WTC11 (cell line): ENCODE data around the gene FUNDC1. TPM values are rescaled to one million over a fixed set of nuclear protein-coding genes. Genes with fewer than 3 reads are reported as not detected.

Source experiments
- ATAC-seq: fragments of 200-7000 bp; cut with Tn5 transposase; 2 replicates; pipeline ENCODE4 v1.10.0; 2021; ENCODE audit warnings: mild to moderate bottlenecking, moderate library complexity
- CTCF ChIA-PET: fragments of 300-600 bp; sonication (Branson Sonifier 250); formaldehyde crosslinking; loops from one replicate; lab custom pipeline; 2021; ENCODE audit warnings: antibody characterized with exemption; lab: Charles Lee
- POLR2A ChIA-PET: fragments of 350-600 bp; sonication (Branson Sonifier 250); formaldehyde crosslinking; loops from one replicate; lab custom pipeline; 2021; ENCODE audit warnings: antibody characterized with exemption; lab: Charles Lee
- DNase-seq: peaks from one replicate; pipeline ENCODE4 v3.0.0; 2021; ENCODE audit warnings: low spot score
- H3K27ac Mint-ChIP-seq: 2 replicates; pipeline ENCODE4 v1.8.0; 2021; ENCODE audit warnings: mixed read lengths
- H3K27me3 Mint-ChIP-seq: 2 replicates; pipeline ENCODE4 v1.8.0; 2021; ENCODE audit warnings: low read depth, mild to moderate bottlenecking, moderate library complexity, mixed read lengths
- H3K36me3 Mint-ChIP-seq: 2 replicates; pipeline ENCODE4 v1.8.0; 2021; ENCODE audit warnings: mixed read lengths
- H3K4me1 Mint-ChIP-seq: 2 replicates; pipeline ENCODE4 v1.8.0; 2022; ENCODE audit warnings: mixed read lengths
- H3K4me3 Mint-ChIP-seq: 2 replicates; pipeline ENCODE4 v1.8.0; 2021; ENCODE audit warnings: mild to moderate bottlenecking, moderate library complexity, mixed read lengths
- H3K9me3 Mint-ChIP-seq: 2 replicates; pipeline ENCODE4 v1.8.0; 2021; ENCODE audit warnings: mixed read lengths
- ATF1 ChIP-seq: sonication (generic); formaldehyde crosslinking; IDR thresholded peaks from 2 replicates; pipeline ENCODE4 v1.8.1; 2023; ENCODE audit warnings: mild to moderate bottlenecking, moderate library complexity, missing genetic modification reagents
- CREB1 ChIP-seq: sonication (generic); formaldehyde crosslinking; IDR thresholded peaks from 2 replicates; pipeline ENCODE4 v1.8.0; 2023; ENCODE audit warnings: mild to moderate bottlenecking, missing genetic modification reagents
- EMX1 ChIP-seq: fragments of 250-450 bp; sonication (Bioruptor Pico); IDR thresholded peaks from 2 replicates; pipeline ENCODE4 v1.8.0; 2021; ENCODE audit warnings: mild to moderate bottlenecking
- FOXK1 ChIP-seq: sonication (generic); formaldehyde crosslinking; IDR thresholded peaks from 2 replicates; pipeline ENCODE4 v1.8.0; 2022; ENCODE audit warnings: mild to moderate bottlenecking, moderate library complexity, missing genetic modification reagents
- FOXP1 ChIP-seq: sonication (generic); formaldehyde crosslinking; IDR thresholded peaks from 2 replicates; pipeline ENCODE4 v1.8.0; 2022; ENCODE audit warnings: missing genetic modification reagents, mild to moderate bottlenecking, moderate library complexity, borderline replicate concordance
- JAZF1 ChIP-seq: fragments of 250-450 bp; sonication (Bioruptor Pico); IDR thresholded peaks from 2 replicates; pipeline ENCODE4 v1.9.0; 2021; ENCODE audit warnings: moderate library complexity, mild to moderate bottlenecking, inconsistent platforms
- NR3C1 ChIP-seq: sonication (generic); formaldehyde crosslinking; conservative IDR thresholded peaks from 2 replicates; pipeline ENCODE4 v1.8.1; 2023; ENCODE audit warnings: low read depth, mild to moderate bottlenecking, missing genetic modification reagents
- OVOL2 ChIP-seq: fragments of 250-450 bp; sonication (Bioruptor Pico); IDR thresholded peaks from 2 replicates; pipeline ENCODE4 v1.9.0; 2021; ENCODE audit warnings: mild to moderate bottlenecking, borderline replicate concordance
- SMAD3 ChIP-seq: sonication (generic); formaldehyde crosslinking; IDR thresholded peaks from 2 replicates; pipeline ENCODE4 v1.8.0; 2022; ENCODE audit warnings: missing genetic modification reagents, mild to moderate bottlenecking, borderline replicate concordance
- SOX15 ChIP-seq: fragments of 250-450 bp; sonication (Bioruptor Pico); IDR thresholded peaks from 2 replicates; pipeline ENCODE4 v1.9.0; 2021; ENCODE audit warnings: mild to moderate bottlenecking
- SP1 ChIP-seq: sonication (generic); formaldehyde crosslinking; conservative IDR thresholded peaks from 2 replicates; pipeline ENCODE4 v1.8.1; 2022; ENCODE audit warnings: missing genetic modification reagents
- TP53 ChIP-seq: sonication (generic); formaldehyde crosslinking; IDR thresholded peaks from 2 replicates; pipeline ENCODE4 v1.8.1; 2023; ENCODE audit warnings: mild to moderate bottlenecking, missing genetic modification reagents
- ZNF121 ChIP-seq: sonication (generic); formaldehyde crosslinking; IDR thresholded peaks from 2 replicates; pipeline ENCODE4 v1.8.0; 2023; ENCODE audit warnings: missing genetic modification reagents
- ZNF232 ChIP-seq: sonication (generic); formaldehyde crosslinking; IDR thresholded peaks from 2 replicates; pipeline ENCODE4 v1.8.0; 2022; ENCODE audit warnings: mild to moderate bottlenecking, missing genetic modification reagents
- ZNF317 ChIP-seq: sonication (generic); formaldehyde crosslinking; IDR thresholded peaks from 2 replicates; pipeline ENCODE4 v1.8.1; 2023; ENCODE audit warnings: low read depth, mild to moderate bottlenecking, moderate library complexity, missing genetic modification reagents, borderline replicate concordance
- ZNF671 ChIP-seq: fragments of 250-450 bp; sonication (Bioruptor Pico); IDR thresholded peaks from 2 replicates; pipeline ENCODE4 v1.8.0; 2021; ENCODE audit warnings: mild to moderate bottlenecking
- total RNA-seq: library from RNA; stranded (reverse); gene quantifications from 3 replicates; pipeline ENCODE4 v1.2.3, GENCODE V29; 2021
- TF ChIP-seq, protein P1 (sequence below): fragments of 250-450 bp; sonication (Bioruptor Pico); IDR thresholded peaks from 2 replicates; pipeline ENCODE4 v1.9.0; 2021; ENCODE audit warnings: moderate library complexity, mild to moderate bottlenecking, inconsistent platforms, borderline replicate concordance
- TF ChIP-seq, protein P2 (sequence below): sonication (generic); formaldehyde crosslinking; IDR thresholded peaks from 2 replicates; pipeline ENCODE4 v1.8.0; 2022; ENCODE audit warnings: mild to moderate bottlenecking, missing genetic modification reagents
- TF ChIP-seq, protein P3 (sequence below): sonication (generic); formaldehyde crosslinking; IDR thresholded peaks from 2 replicates; pipeline ENCODE4 v1.8.1; 2023; ENCODE audit warnings: mild to moderate bottlenecking, missing genetic modification reagents
- TF ChIP-seq, protein P4 (sequence below): sonication (generic); formaldehyde crosslinking; IDR thresholded peaks from 2 replicates; pipeline ENCODE4 v1.8.0; 2022; ENCODE audit warnings: mild to moderate bottlenecking, missing genetic modification reagents
- TF ChIP-seq, protein P5 (sequence below): sonication (generic); formaldehyde crosslinking; IDR thresholded peaks from 2 replicates; pipeline ENCODE4 v1.8.1; 2023; ENCODE audit warnings: mild to moderate bottlenecking, missing genetic modification reagents, moderate library complexity
- TF ChIP-seq, protein P6 (sequence below): sonication (generic); formaldehyde crosslinking; conservative IDR thresholded peaks from 2 replicates; pipeline ENCODE4 v1.8.1; 2022; ENCODE audit warnings: mild to moderate bottlenecking, missing genetic modification reagents
- TF ChIP-seq, protein P7 (sequence below): sonication (generic); formaldehyde crosslinking; conservative IDR thresholded peaks from 2 replicates; pipeline ENCODE4 v1.8.1; 2023; ENCODE audit warnings: mild to moderate bottlenecking, low read depth, missing genetic modification reagents, moderate library complexity
- TF ChIP-seq, protein P8 (sequence below): fragments of 250-450 bp; sonication (Bioruptor Pico); IDR thresholded peaks from 2 replicates; pipeline ENCODE4 v1.9.0; 2021; ENCODE audit warnings: mild to moderate bottlenecking, borderline replicate concordance

The FUNDC1 gene
- total RNA-seq, 1 experiment from 2014 or later = 20.7 TPM

DNA sequence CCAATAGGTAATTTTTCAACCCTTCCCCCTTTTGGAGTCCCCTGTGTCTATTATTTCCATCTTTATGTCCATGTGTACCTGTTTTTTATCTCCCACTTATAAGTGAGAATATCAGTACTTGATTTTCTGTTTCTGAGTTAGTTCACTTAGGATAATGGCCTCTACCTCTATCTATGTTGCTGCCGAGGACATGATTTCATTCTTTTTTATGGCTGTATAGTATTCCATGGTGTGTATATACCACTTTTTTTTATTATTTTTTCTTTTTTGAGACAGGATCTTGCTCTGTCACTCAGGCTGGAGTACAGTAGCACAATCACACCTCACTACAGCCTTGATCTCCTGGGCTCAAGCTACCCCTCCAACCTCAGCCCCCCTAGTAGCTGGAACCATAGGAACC lies 47.6 kb downstream of the FUNDC1 start:
- no peak for ATAC-seq
- CTCF ChIA-PET = no interaction called here

DNA sequence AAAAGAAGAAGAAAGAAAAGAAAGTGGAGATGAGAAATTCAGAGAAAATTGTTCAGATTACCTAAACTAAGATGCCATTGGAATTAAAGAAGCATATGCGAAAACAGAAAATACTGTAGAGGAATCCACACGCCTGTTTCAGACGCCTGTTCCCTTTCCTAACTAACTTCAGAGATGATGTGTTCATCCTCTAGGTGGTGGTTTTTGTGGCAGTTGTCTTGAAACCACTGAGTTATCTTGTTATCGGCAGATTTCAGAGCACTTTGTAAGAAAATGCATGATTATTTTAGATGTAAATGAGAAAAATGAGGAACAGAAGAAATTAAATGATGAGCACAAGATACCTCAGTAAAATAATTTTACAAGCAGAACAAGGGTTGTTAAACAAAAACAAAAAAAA lies 48.3 kb downstream of the FUNDC1 start:
- H3K36me3 Mint-ChIP-seq = no peaks in the 10 kb centered on the region
- peaks cover 7% of the 10 kb centered on the region for H3K4me1 Mint-ChIP-seq
- DNase-seq (no peak), ATAC-seq (no peak)
- TF ChIP-seq SMAD3 (CRISPR knock-in tag) = no peak
- TF ChIP-seq, protein P1, sequence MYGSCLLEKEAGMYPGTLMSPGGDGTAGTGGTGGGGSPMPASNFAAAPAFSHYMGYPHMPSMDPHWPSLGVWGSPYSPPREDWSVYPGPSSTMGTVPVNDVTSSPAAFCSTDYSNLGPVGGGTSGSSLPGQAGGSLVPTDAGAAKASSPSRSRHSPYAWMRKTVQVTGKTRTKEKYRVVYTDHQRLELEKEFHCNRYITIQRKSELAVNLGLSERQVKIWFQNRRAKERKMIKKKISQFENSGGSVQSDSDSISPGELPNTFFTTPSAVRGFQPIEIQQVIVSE = no peak
- TF ChIP-seq ZNF317 (CRISPR knock-in tag) = no peak
- no peak for TF ChIP-seq NR3C1 (CRISPR knock-in tag)
- TF ChIP-seq, protein P2, sequence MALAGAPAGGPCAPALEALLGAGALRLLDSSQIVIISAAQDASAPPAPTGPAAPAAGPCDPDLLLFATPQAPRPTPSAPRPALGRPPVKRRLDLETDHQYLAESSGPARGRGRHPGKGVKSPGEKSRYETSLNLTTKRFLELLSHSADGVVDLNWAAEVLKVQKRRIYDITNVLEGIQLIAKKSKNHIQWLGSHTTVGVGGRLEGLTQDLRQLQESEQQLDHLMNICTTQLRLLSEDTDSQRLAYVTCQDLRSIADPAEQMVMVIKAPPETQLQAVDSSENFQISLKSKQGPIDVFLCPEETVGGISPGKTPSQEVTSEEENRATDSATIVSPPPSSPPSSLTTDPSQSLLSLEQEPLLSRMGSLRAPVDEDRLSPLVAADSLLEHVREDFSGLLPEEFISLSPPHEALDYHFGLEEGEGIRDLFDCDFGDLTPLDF (CRISPR knock-in tag) = no peak
- TF ChIP-seq CREB1 (CRISPR knock-in tag) = no peak
- no peak for TF ChIP-seq JAZF1 (CRISPR knock-in tag)
- TF ChIP-seq SP1 (CRISPR knock-in tag) = no peak
- TF ChIP-seq, protein P3, sequence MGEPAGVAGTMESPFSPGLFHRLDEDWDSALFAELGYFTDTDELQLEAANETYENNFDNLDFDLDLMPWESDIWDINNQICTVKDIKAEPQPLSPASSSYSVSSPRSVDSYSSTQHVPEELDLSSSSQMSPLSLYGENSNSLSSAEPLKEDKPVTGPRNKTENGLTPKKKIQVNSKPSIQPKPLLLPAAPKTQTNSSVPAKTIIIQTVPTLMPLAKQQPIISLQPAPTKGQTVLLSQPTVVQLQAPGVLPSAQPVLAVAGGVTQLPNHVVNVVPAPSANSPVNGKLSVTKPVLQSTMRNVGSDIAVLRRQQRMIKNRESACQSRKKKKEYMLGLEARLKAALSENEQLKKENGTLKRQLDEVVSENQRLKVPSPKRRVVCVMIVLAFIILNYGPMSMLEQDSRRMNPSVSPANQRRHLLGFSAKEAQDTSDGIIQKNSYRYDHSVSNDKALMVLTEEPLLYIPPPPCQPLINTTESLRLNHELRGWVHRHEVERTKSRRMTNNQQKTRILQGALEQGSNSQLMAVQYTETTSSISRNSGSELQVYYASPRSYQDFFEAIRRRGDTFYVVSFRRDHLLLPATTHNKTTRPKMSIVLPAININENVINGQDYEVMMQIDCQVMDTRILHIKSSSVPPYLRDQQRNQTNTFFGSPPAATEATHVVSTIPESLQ (CRISPR knock-in tag) = no peak
- TF ChIP-seq, protein P4, sequence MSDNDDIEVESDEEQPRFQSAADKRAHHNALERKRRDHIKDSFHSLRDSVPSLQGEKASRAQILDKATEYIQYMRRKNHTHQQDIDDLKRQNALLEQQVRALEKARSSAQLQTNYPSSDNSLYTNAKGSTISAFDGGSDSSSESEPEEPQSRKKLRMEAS (CRISPR knock-in tag) = no peak
- TF ChIP-seq TP53 (CRISPR knock-in tag) = no peak
- TF ChIP-seq, protein P5, sequence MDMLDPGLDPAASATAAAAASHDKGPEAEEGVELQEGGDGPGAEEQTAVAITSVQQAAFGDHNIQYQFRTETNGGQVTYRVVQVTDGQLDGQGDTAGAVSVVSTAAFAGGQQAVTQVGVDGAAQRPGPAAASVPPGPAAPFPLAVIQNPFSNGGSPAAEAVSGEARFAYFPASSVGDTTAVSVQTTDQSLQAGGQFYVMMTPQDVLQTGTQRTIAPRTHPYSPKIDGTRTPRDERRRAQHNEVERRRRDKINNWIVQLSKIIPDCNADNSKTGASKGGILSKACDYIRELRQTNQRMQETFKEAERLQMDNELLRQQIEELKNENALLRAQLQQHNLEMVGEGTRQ (CRISPR knock-in tag) = no peak
- no peak for TF ChIP-seq ATF1 (CRISPR knock-in tag)
- no peak for TF ChIP-seq SOX15
- TF ChIP-seq ZNF671 = no peak
- TF ChIP-seq FOXP1 (CRISPR knock-in tag) = no peak
- no peak for TF ChIP-seq FOXK1 (CRISPR knock-in tag)
- POLR2A ChIA-PET = no interaction called here
- CTCF ChIA-PET = no interaction called here
- no peaks in the 10 kb centered on the region for H3K27me3 Mint-ChIP-seq
- no peak overlapping the region for H3K4me3 Mint-ChIP-seq
- H3K9me3 Mint-ChIP-seq = no peaks in the 10 kb centered on the region
- no peak overlapping the region for H3K27ac Mint-ChIP-seq

More for the DNA sequence above, 47.6 kb downstream of the FUNDC1 start:
- Mint-ChIP-seq H3K9me3 (no peaks in the 10 kb centered on the region), H3K4me3 (no peak overlapping the region), H3K4me1 (peaks cover 7% of the 10 kb centered on the region), H3K36me3 (no peaks in the 10 kb centered on the region), H3K27ac (no peak overlapping the region), H3K27me3 (no peaks in the 10 kb centered on the region)
- DNase-seq = no peak
- POLR2A ChIA-PET = no interaction called here
- TF ChIP-seq, protein P6, sequence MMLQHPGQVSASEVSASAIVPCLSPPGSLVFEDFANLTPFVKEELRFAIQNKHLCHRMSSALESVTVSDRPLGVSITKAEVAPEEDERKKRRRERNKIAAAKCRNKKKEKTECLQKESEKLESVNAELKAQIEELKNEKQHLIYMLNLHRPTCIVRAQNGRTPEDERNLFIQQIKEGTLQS (CRISPR knock-in tag) = no peak
- no peak for TF ChIP-seq EMX1 (CRISPR knock-in tag)
- TF ChIP-seq ZNF232 = no peak
- TF ChIP-seq, protein P7, sequence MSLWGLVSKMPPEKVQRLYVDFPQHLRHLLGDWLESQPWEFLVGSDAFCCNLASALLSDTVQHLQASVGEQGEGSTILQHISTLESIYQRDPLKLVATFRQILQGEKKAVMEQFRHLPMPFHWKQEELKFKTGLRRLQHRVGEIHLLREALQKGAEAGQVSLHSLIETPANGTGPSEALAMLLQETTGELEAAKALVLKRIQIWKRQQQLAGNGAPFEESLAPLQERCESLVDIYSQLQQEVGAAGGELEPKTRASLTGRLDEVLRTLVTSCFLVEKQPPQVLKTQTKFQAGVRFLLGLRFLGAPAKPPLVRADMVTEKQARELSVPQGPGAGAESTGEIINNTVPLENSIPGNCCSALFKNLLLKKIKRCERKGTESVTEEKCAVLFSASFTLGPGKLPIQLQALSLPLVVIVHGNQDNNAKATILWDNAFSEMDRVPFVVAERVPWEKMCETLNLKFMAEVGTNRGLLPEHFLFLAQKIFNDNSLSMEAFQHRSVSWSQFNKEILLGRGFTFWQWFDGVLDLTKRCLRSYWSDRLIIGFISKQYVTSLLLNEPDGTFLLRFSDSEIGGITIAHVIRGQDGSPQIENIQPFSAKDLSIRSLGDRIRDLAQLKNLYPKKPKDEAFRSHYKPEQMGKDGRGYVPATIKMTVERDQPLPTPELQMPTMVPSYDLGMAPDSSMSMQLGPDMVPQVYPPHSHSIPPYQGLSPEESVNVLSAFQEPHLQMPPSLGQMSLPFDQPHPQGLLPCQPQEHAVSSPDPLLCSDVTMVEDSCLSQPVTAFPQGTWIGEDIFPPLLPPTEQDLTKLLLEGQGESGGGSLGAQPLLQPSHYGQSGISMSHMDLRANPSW (CRISPR knock-in tag) = no peak
- TF ChIP-seq, protein P8, sequence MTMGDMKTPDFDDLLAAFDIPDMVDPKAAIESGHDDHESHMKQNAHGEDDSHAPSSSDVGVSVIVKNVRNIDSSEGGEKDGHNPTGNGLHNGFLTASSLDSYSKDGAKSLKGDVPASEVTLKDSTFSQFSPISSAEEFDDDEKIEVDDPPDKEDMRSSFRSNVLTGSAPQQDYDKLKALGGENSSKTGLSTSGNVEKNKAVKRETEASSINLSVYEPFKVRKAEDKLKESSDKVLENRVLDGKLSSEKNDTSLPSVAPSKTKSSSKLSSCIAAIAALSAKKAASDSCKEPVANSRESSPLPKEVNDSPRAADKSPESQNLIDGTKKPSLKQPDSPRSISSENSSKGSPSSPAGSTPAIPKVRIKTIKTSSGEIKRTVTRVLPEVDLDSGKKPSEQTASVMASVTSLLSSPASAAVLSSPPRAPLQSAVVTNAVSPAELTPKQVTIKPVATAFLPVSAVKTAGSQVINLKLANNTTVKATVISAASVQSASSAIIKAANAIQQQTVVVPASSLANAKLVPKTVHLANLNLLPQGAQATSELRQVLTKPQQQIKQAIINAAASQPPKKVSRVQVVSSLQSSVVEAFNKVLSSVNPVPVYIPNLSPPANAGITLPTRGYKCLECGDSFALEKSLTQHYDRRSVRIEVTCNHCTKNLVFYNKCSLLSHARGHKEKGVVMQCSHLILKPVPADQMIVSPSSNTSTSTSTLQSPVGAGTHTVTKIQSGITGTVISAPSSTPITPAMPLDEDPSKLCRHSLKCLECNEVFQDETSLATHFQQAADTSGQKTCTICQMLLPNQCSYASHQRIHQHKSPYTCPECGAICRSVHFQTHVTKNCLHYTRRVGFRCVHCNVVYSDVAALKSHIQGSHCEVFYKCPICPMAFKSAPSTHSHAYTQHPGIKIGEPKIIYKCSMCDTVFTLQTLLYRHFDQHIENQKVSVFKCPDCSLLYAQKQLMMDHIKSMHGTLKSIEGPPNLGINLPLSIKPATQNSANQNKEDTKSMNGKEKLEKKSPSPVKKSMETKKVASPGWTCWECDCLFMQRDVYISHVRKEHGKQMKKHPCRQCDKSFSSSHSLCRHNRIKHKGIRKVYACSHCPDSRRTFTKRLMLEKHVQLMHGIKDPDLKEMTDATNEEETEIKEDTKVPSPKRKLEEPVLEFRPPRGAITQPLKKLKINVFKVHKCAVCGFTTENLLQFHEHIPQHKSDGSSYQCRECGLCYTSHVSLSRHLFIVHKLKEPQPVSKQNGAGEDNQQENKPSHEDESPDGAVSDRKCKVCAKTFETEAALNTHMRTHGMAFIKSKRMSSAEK (CRISPR knock-in tag) = no peak
- no peak for TF ChIP-seq ZNF121 (CRISPR knock-in tag)
- TF ChIP-seq OVOL2 = no peak
- TF ChIP-seq, all 79 proteins: peak for 0
